ENCODE measurements around the gene SGTA. TPM values are rescaled to one million over a fixed set of nuclear protein-coding genes. Genes with fewer than 3 reads are reported as not detected.
"Not testable (repeated sequence)": the region's sequence is repeated elsewhere in the genome, so short reads cannot be mapped to it uniquely, and the experiment has no call there.

The SGTA gene
- total RNA-seq, 6 experiments from 2014 or later = 60.7 to 68.1 (median 62.8) TPM

DNA sequence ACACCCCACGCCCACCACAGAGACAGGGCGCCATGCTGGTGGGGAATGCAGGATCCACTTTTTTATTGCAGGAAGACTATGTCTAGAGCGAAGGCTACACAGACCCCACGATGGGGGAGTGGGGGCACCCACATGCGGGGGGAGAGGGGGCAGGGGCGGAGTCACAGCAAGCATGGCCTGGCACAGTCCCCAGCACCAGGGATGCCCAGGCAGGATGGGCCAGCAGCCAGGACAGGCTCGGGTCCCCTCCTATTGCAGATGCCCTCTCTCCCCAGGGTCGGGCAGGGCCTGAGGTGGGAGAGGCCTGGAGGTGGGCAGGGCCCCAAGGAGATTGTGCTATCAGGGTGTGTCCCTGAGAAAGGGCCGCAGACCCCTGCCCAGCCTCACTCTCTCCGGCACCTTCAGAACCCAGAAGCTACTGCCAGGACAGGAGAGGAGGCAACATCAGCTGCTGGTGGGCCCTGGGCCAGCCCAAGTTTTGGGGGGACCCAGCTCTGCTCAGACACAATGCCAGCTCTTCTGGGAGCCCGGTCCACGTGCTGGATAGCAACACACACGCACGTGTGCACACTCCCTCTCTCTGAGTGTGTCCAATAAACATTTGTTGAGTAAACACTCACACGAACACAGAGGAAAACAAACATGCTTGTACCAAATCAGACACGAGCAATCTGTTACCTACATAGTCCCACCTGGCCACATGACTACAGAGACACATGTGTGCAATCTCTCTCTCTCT, 68.4 kb downstream of the SGTA start:
- no peak overlapping the region for H3K27ac Mint-ChIP-seq

DNA sequence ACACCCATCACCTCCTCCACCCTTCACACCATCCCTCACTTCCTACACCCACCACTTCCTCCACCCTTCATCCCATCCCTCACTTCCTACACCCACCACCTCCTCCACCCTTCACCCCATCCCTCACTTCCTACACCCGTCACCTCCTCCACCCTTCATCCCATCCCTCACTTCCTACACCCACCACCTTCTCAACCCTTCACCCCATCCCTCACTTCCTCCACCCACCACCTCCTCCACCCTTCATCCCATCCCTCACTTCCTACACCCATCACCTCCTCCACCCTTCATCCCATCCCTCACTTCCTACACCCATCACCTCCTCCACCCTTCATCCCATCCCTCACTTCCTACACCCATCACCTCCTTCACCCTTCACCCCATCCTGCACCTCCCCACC, 69.0 kb downstream of the SGTA start:
- peaks cover 12% of the 10 kb centered on the region for H3K9me3 Mint-ChIP-seq

More for the DNA sequence above, 68.4 kb downstream of the SGTA start:
- H3K27me3 Mint-ChIP-seq (ENCODE audit: insufficient read depth) = peaks cover 6% of the 10 kb centered on the region
- H3K4me1 Mint-ChIP-seq (ENCODE audit: low read depth) = peaks cover 14% of the 10 kb centered on the region
- TF ChIP-seq, protein P1, sequence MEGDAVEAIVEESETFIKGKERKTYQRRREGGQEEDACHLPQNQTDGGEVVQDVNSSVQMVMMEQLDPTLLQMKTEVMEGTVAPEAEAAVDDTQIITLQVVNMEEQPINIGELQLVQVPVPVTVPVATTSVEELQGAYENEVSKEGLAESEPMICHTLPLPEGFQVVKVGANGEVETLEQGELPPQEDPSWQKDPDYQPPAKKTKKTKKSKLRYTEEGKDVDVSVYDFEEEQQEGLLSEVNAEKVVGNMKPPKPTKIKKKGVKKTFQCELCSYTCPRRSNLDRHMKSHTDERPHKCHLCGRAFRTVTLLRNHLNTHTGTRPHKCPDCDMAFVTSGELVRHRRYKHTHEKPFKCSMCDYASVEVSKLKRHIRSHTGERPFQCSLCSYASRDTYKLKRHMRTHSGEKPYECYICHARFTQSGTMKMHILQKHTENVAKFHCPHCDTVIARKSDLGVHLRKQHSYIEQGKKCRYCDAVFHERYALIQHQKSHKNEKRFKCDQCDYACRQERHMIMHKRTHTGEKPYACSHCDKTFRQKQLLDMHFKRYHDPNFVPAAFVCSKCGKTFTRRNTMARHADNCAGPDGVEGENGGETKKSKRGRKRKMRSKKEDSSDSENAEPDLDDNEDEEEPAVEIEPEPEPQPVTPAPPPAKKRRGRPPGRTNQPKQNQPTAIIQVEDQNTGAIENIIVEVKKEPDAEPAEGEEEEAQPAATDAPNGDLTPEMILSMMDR (IDR thresholded peaks at IDR 0.05) = no peak
- peaks cover 12% of the 10 kb centered on the region for H3K9me3 Mint-ChIP-seq
- no peak overlapping the region for H3K4me3 Mint-ChIP-seq
- DNase-seq = no peak
- H3K36me3 Mint-ChIP-seq (ENCODE audit: low read depth) = peaks cover 12% of the 10 kb centered on the region

DNA sequence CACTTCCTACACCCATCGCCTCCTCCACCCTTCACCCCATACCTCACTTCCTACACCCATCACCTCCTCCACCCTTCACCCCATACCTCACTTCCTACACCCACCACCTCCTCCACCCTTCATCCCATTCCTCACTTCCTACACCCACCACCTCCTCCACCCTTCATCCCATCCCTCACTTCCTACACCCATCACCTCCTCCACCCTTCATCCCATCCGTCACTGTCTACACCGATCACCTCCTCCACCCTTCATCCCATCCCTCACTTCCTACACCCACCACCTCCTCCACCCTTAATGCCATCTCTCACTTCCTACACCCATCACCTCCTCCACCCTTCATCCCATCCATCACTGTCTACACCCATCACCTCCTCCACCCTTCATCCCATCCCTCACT, 69.9 kb downstream of the SGTA start:
- Mint-ChIP-seq H3K4me1 (ENCODE audit: low read depth) (peaks cover 13% of the 10 kb centered on the region), H3K9me3 (peaks cover 12% of the 10 kb centered on the region)
- not testable (repeated sequence) for H3K4me3 Mint-ChIP-seq

More for the DNA sequence above, 69.0 kb downstream of the SGTA start:
- not testable (repeated sequence) for H3K27me3 Mint-ChIP-seq (ENCODE audit: insufficient read depth); H3K4me3 Mint-ChIP-seq; H3K27ac Mint-ChIP-seq; DNase-seq
- H3K36me3 Mint-ChIP-seq (ENCODE audit: low read depth) = peaks cover 12% of the 10 kb centered on the region
- peaks cover 13% of the 10 kb centered on the region for H3K4me1 Mint-ChIP-seq (ENCODE audit: low read depth)

DNA sequence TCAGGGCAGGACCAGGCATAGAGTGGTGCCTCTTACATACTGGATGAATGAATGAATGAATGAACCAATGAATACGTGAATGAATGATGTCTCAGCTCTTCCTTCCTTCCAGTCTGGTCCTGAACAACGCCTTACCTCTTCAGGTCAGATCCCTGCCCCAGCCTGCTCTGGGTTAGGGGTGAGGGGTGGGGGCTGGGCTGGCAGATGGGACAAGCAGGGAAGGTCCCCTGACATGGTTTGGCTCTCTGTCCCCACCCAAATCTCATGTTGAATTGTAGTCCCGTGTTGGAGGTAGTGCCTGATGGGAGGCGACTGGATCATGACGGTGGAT, 71.2 kb downstream of the SGTA start:
- Mint-ChIP-seq H3K27me3 (ENCODE audit: insufficient read depth) (peaks cover 8% of the 10 kb centered on the region), H3K9me3 (peaks cover 12% of the 10 kb centered on the region), H3K36me3 (ENCODE audit: low read depth) (peaks cover 12% of the 10 kb centered on the region), H3K4me3 (no peak overlapping the region), H3K27ac (no peak overlapping the region), H3K4me1 (ENCODE audit: low read depth) (peaks cover 13% of the 10 kb centered on the region)
- TF ChIP-seq, protein P1 (IDR thresholded peaks at IDR 0.05) = no peak
- DNase-seq = no peak

More for the DNA sequence above, 69.9 kb downstream of the SGTA start:
- H3K27ac Mint-ChIP-seq; H3K27me3 Mint-ChIP-seq (ENCODE audit: insufficient read depth); DNase-seq: not testable (repeated sequence)
- peaks cover 12% of the 10 kb centered on the region for H3K36me3 Mint-ChIP-seq (ENCODE audit: low read depth)

DNA sequence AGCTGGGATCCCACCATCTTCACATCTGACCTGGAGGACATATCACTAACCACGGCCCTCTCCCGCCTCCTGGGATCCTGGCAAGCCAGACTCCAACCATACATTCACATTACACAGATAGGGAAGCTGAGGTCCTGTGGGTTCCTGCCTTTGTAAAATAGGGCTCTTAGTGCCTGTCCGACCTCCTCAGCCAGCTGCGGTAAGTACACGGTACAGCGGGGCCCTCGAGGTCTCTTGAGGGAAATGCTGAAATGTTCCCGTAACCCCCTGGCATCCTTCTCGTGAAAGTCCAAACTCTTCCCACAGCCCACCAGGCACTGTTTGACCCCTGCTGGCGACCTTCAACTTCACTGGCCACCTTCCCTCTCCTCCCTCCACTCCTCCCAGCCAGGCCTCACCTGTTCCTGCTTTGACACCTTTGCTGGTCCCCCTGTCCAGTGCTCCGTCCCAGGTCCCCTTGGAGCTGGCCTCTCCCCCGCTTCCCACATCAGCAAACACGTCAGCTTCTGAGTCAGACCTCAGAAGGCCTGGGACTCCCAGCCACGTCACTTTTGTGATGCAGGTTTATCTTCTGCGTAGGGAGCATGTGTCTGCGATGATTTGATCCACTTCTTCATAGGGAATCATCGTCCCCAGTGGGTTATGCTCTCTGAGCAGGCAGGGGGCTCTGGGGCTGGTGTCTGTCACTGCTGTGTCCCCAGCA, 71.8 kb downstream of the SGTA start:
- DNase-seq = peak; percentile 53
- Mint-ChIP-seq H3K36me3 (ENCODE audit: low read depth) (peaks cover 12% of the 10 kb centered on the region), H3K9me3 (peaks cover 12% of the 10 kb centered on the region), H3K27me3 (ENCODE audit: insufficient read depth) (peaks cover 8% of the 10 kb centered on the region), H3K4me1 (ENCODE audit: low read depth) (peaks cover 13% of the 10 kb centered on the region), H3K4me3 (no peak overlapping the region), H3K27ac (peak overlapping the region; percentile 77)
- TF ChIP-seq, protein P1 (IDR thresholded peaks at IDR 0.05) = no peak

DNA sequence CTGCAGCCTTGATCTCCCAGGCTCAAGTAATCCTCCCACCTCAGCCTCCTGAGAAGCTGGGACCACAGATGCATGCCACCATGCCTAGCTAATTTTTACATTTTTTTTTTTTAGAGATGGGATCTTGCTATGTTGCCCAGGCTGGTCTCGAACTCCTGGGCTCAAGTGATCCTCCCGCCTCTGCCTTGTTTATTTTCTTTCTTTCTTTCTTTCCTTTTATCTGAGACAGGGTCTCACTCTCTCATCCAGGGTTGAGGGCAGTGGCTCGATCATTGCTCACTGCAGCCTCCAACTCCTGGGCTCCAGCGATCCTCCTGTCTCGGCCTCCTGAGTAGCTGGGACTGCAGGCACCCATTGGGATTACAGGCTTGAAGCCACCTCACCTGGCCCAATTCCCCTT, 76.8 kb downstream of the SGTA start:
- H3K4me3 Mint-ChIP-seq = no peak overlapping the region
- peaks cover 3% of the 10 kb centered on the region for H3K4me1 Mint-ChIP-seq (ENCODE audit: low read depth)
- no peak overlapping the region for H3K27ac Mint-ChIP-seq
- DNase-seq = no peak
- H3K36me3 Mint-ChIP-seq (ENCODE audit: low read depth) = no peaks in the 10 kb centered on the region
- peaks cover 12% of the 10 kb centered on the region for H3K27me3 Mint-ChIP-seq (ENCODE audit: insufficient read depth)
- no peaks in the 10 kb centered on the region for H3K9me3 Mint-ChIP-seq
- TF ChIP-seq, protein P1 (IDR thresholded peaks at IDR 0.05) = no peak

Other genes with a start within 250 kb of the SGTA start
- under 1 TPM in 5 of 6 experiments, not detected in 1; 0.09 to 0.29 (median 0.11) TPM for gene GNG7, start 80.6 kb downstream of the SGTA start, total RNA-seq (2021; fragmentation: NEBNext Ultra II Directional; extraction: Animal tissue kit (Norgen Biotek cat#: 25700))
- 10 to 100 TPM; 10.6 to 21.6 (median 12.7) TPM for gene DIRAS1, start 61.9 kb downstream of the SGTA start, total RNA-seq (2021; fragmentation: NEBNext Ultra II Directional; extraction: Animal tissue kit (Norgen Biotek cat#: 25700))
- gene SLC39A3, start 43.3 kb downstream of the SGTA start, total RNA-seq (2021; fragmentation: NEBNext Ultra II Directional; extraction: Animal tissue kit (Norgen Biotek cat#: 25700)) = 10 to 100 TPM; 39.2 to 49.1 (median 42.5) TPM
- 100 to 1,000 TPM in 1 of 6 experiments, 10 to 100 TPM in 5; 83.7 to 114 (median 94.3) TPM for gene THOP1, start 2.2 kb upstream of the SGTA start, total RNA-seq (2021; fragmentation: NEBNext Ultra II Directional; extraction: Animal tissue kit (Norgen Biotek cat#: 25700))
- gene ZNF554, start 36.6 kb upstream of the SGTA start, total RNA-seq (2021; fragmentation: NEBNext Ultra II Directional; extraction: Animal tissue kit (Norgen Biotek cat#: 25700)) = 1 to 10 TPM; 1.6 to 2.4 (median 2.2) TPM
- gene ZNF555, start 58.2 kb upstream of the SGTA start, total RNA-seq (2021; fragmentation: NEBNext Ultra II Directional; extraction: Animal tissue kit (Norgen Biotek cat#: 25700)) = 1 to 10 TPM; 3.7 to 5.6 (median 3.8) TPM
- gene ZNF556, start 84.1 kb upstream of the SGTA start, total RNA-seq (2021; fragmentation: NEBNext Ultra II Directional; extraction: Animal tissue kit (Norgen Biotek cat#: 25700)) = not detected
- 1 to 10 TPM; 1.7 to 2.4 (median 1.8) TPM for gene ZNF57, start 117.7 kb upstream of the SGTA start, total RNA-seq (2021; fragmentation: NEBNext Ultra II Directional; extraction: Animal tissue kit (Norgen Biotek cat#: 25700))
- 1 to 10 TPM; 1.7 to 2.6 (median 2.2) TPM for gene ZNF77, start 161.7 kb upstream of the SGTA start, total RNA-seq (2021; fragmentation: NEBNext Ultra II Directional; extraction: Animal tissue kit (Norgen Biotek cat#: 25700))
- gene TLE6, start 194.3 kb upstream of the SGTA start, total RNA-seq (2021; fragmentation: NEBNext Ultra II Directional; extraction: Animal tissue kit (Norgen Biotek cat#: 25700)) = 1 to 10 TPM in 5 of 6 experiments, under 1 TPM in 1; 0.82 to 3.0 (median 1.2) TPM
- under 1 TPM in 4 of 6 experiments, not detected in 2; 0.15 to 0.67 (median 0.46) TPM for gene TLE2, start 246.0 kb upstream of the SGTA start, total RNA-seq (2021; fragmentation: NEBNext Ultra II Directional; extraction: Animal tissue kit (Norgen Biotek cat#: 25700))